NB4 (cell line): ENCODE measurements around the gene WFIKKN1.

Experiments used
- DNase-seq: peaks from one replicate; pipeline ENCODE4 v3.0.0; 2010; ENCODE audit warnings: low read depth
- H3K4me3 ChIP-seq: one replicate; pipeline ENCODE4 v1.5.1; 2011; ENCODE audit warnings: mild to moderate bottlenecking, low read depth, low read length, moderate library complexity
- CTCF ChIP-seq: IDR thresholded peaks from one replicate; pipeline ENCODE4 v1.5.1; 2012; ENCODE audit warnings: low read depth, low read length
- MYC ChIP-seq: IDR thresholded peaks from 2 replicates; pipeline ENCODE4 v1.6.1; 2011; ENCODE audit warnings: low read depth, low read length
- POLR2A ChIP-seq: IDR thresholded peaks from 2 replicates; pipeline ENCODE4 v1.6.1; 2011; ENCODE audit warnings: mild to moderate bottlenecking; ENCODE audit not compliant: insufficient read length; ENCODE audit errors: extremely low read depth
- TF ChIP-seq, protein P1 (sequence below): IDR thresholded peaks from 2 replicates; pipeline ENCODE4 v1.6.1; 2011; ENCODE audit warnings: low read depth, low read length

The WFIKKN1 gene

DNA sequence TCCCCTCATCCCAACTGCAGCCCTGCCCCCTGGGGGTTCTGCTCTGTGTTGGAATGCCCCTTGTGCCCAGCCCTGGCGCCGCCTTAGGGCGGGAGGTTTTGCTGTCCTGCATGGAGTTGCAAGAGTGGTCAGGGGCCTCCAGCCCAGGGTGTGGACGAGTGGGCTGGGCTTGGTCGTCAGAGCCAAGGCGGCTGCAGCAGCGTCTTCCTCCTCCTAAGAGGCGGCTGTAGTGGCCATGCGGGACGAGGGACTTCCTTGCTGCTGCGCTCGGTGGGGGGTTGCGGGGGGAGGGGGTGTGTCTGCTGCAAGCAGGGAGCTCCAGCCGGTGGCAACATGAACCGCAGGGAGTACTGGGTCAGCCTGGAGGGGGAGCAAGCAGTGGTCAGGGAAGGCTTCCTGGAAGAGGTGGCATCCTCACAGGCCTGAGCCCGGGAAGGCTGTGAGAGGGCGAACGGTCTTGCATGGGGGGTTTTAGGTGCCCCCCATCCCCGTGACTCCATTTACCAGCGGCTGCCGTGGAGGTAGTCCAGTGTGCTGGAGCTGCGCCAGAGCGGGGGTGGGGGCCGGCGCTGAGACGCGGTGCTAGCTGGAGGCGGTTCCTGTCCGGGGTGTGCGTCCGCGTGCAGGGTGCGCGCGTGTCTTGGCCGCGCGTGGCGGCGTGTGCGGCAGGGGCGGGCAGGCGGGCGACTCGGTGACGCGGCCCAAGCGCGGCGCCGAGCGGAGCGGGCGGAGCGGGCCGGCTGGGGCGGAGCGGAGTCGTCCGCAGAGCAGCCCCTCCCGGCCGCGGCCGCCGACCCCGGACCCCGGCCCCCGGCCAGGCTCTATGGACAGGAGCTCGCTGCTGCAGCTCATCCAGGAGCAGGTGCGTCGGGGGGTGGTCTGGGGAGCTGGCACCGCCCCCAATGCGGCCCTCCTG lies 44.4 kb downstream of the WFIKKN1 start, which contains the start of gene RHBDL1:
RHBDL1 (plus strand) TSS at position 704 of the 916 bp plus-strand sequence; CDS start at position 824, 120 bp downstream.
- TF ChIP-seq MYC = no peak
- TF ChIP-seq, protein P1, sequence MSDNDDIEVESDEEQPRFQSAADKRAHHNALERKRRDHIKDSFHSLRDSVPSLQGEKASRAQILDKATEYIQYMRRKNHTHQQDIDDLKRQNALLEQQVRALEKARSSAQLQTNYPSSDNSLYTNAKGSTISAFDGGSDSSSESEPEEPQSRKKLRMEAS = no peak
- no peak for TF ChIP-seq POLR2A
- no peak for TF ChIP-seq CTCF
- H3K4me3 ChIP-seq = no peak within 1 kb of the TSS
- peak; percentile 49 for DNase-seq

DNA sequence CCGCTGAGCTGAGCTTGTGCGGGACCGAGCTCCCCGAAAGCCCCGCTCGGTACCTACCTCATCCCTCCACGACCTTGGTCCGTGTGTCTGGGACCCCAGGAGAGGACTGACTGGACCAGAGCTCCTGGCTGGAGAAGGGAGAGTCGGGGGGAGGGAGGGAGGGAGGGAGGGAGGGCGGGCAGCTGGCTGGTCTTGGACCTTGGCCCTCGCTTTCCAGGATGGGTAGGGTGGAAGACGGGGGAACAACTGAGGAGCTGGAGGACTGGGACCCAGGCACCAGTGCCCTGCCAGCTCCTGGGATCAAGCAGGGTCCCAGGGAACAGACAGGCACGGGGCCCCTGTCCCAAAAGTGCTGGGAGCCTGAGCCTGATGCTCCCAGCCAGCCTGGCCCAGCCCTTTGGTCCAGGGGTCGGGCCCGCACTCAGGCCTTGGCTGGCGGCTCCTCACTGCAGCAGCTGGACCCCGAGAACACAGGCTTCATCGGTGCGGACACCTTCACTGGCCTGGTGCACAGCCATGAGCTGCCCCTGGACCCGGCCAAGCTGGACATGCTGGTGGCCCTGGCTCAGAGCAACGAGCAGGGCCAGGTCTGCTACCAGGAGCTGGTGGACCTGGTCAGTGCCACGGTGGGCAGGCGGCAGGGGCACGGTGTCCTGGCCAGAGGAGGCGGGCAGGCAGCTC lies 45.2 kb downstream of the WFIKKN1 start:
- TF ChIP-seq MYC = no peak
- no peak for TF ChIP-seq POLR2A
- TF ChIP-seq CTCF = no peak
- TF ChIP-seq, protein P1 = no peak
- no peak overlapping the region for H3K4me3 ChIP-seq
- no peak for DNase-seq

DNA sequence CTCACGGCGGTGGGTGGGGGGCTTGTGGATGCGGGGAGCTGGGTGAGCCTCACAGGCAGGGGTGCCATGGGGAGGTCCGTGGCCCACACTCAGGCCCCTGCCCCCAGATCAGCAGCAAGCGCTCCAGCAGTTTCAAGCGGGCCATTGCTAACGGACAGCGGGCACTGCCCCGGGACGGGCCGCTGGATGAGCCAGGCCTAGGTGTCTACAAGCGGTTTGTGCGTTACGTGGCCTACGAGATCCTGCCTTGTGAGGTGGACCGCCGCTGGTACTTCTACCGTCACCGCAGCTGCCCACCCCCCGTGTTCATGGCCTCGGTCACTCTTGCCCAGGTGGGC lies 45.7 kb downstream of the WFIKKN1 start:
- no peak for DNase-seq
- no peak overlapping the region for H3K4me3 ChIP-seq
- TF ChIP-seq MYC (no peak), POLR2A (no peak), CTCF (no peak)
- TF ChIP-seq, protein P1 = no peak

DNA sequence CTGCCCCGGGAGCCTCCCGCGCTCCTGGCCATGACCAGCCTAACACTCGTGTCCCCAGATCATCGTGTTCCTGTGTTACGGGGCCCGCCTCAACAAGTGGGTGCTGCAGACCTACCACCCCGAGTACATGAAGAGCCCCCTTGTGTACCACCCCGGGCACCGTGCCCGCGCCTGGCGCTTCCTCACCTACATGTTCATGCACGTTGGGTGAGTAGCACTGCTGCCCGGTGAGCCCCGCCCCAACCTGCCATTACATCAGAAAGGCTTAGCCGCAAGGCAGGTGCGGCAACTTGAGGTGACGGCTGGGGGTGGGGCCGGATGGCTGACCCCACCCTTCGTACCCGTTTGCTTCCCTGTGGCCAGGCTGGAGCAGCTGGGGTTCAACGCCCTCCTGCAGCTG lies 46.1 kb downstream of the WFIKKN1 start:
- no peak for TF ChIP-seq MYC
- H3K4me3 ChIP-seq = no peak overlapping the region
- no peak for DNase-seq

- H3K4me3 ChIP-seq = no peak overlapping the region
- DNase-seq = no peak
- no peak for TF ChIP-seq MYC
- TF ChIP-seq CTCF = no peak
- TF ChIP-seq, protein P1 = no peak
- no peak for TF ChIP-seq POLR2A
These were observed 46.8 kb downstream of the WFIKKN1 start for GRCh38 chr16:677316-678190.
